ENCODE measurements around the gene CAPRIN1. TPM values are rescaled to one million over a fixed set of nuclear protein-coding genes. Genes with fewer than 3 reads are reported as not detected.

The CAPRIN1 gene
- total and polyA plus RNA-seq, 2 of the 8 experiments (the other 6 are each of a cell fraction or from before 2014, with no cell fraction given) = 221 to 317 TPM

DNA sequence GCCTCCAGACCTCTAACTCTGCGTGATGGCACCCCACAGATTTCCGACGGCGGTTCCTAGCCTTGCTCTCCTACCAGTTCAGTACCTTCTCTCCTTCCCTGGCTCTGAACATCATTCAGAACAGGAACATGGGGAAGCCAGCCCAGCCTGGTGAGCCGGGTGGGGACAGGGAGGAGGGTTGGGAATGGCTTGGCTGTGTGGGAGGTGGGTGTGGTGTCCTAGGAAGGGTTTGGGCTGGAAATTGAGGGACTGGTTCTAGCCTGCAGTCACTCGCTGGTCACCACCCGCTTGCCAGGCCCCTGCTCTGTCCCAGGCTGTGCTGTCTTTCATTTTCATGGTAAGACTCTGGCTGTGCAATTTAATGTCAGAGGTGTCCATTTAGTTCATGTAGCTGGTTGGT, 87.8 kb downstream of the CAPRIN1 start:
- FAIRE-seq = no peak
- POLR2A ChIA-PET (ENCODE audit: partially characterized antibody) = interaction anchor here (4.5 kb wide), 1 partner anchor 8 kb away, joined by 23 read pairs; no protein-coding TSS in a partner anchor
- TF ChIP-seq SRF (IDR thresholded peaks at IDR 0.05; ENCODE audit: low read depth, low read length) = no peak
- TF ChIP-seq EP300 (IDR thresholded peaks at IDR 0.05; ENCODE audit: borderline replicate concordance in 1 of 2, low read depth in 2 of 2, low read length in 2 of 2) = no peak
- TF ChIP-seq HDAC6 (IDR thresholded peaks at IDR 0.05; ENCODE audit: low read depth, low read length) = no peak
- no peak for TF ChIP-seq SAP30 (IDR thresholded peaks at IDR 0.05; ENCODE audit: insufficient read depth, insufficient replicate concordance, low read length)
- TF ChIP-seq TAF7 (optimal IDR thresholded peaks at IDR 0.05; ENCODE audit: borderline replicate concordance, low read depth, low read length) = no peak
- no peak for TF ChIP-seq PHF8 (conservative IDR thresholded peaks at IDR 0.05; ENCODE audit: low read depth, low read length)

More for the DNA sequence above, 87.8 kb downstream of the CAPRIN1 start:
- H2BK120ac ChIP-seq (replicated peaks; ENCODE audit: low read depth, low read length) = no peak overlapping the region
- no peaks in the 10 kb centered on the region for H3K79me1 ChIP-seq (ENCODE audit: low read depth, low read length)
- H4K5ac ChIP-seq (ENCODE audit: insufficient read length, low read depth, low read length) = no peak overlapping the region
- H3K9me3 ChIP-seq (ENCODE audit: insufficient read depth in 2 of 2, low read depth in 1 of 2, low read length in 1 of 2) = no peaks in the 10 kb centered on the region
- H3K23me2 ChIP-seq (ENCODE audit: low read depth, low read length) = no peaks in the 10 kb centered on the region; the same call in 1 of the 2 replicates
- H2BK15ac ChIP-seq (ENCODE audit: low read length) = no peak overlapping the region
- H4K91ac ChIP-seq (replicated peaks; ENCODE audit: insufficient read length, low read length) = no peak overlapping the region
- no peak overlapping the region for H2BK12ac ChIP-seq (ENCODE audit: low read depth, low read length)
- no peaks in the 10 kb centered on the region for H3K79me2 ChIP-seq (ENCODE audit: control insufficient read depth in 1 of 2, insufficient read depth in 2 of 2, low read length in 2 of 2)
- peaks cover 44 to 82% (median 67%) of the 10 kb centered on the region in 4 experiments for H3K36me3 ChIP-seq (ENCODE audit: control insufficient read depth in 2 of 4, insufficient read depth in 4 of 4, low read length in 3 of 4)
- no peak overlapping the region for H3K14ac ChIP-seq (ENCODE audit: insufficient read length)
- H2AK5ac ChIP-seq (ENCODE audit: low read depth, low read length) = no peak overlapping the region
- WGBS, 2 experiments (ENCODE audit: extremely low coverage in 1 of 2, insufficient coverage in 1 of 2, insufficient read length in 1 of 2, insufficient replicate concordance in 2 of 2, low coverage in 1 of 2, low lambda C conversion rate in 2 of 2, missing lambda C conversion rate in 1 of 2) = 90% methylated on average over 7 of the region's 7 CpGs; no CpG with 5 or more reads in 1 of the 2 experiments
- H4K8ac ChIP-seq (ENCODE audit: extremely low read depth, insufficient read depth, low read length) = no peak overlapping the region
- H3K23ac ChIP-seq (ENCODE audit: insufficient read length) = no peak overlapping the region
- no peak overlapping the region for H3K27ac ChIP-seq (ENCODE audit: low read depth, low read length)
- H3K4ac ChIP-seq (replicated peaks; ENCODE audit: insufficient read length, low read depth, low read length) = no peak overlapping the region
- H3K18ac ChIP-seq (ENCODE audit: extremely low read depth, low read length) = no peak overlapping the region
- peaks cover 2 to 4% of the 10 kb centered on the region in 2 experiments for H4K20me1 ChIP-seq (replicated peaks in 1 of 2; ENCODE audit: control insufficient read depth in 1 of 2, insufficient read depth in 2 of 2, low read length in 2 of 2)
- no peak overlapping the region for H2BK5ac ChIP-seq (ENCODE audit: low read depth, low read length)
- H3K4me3 ChIP-seq (ENCODE audit: extremely low read depth in 1 of 4, insufficient read depth in 2 of 4, low read depth in 3 of 4, low read length in 4 of 4) = no peak overlapping the region
- no peak overlapping the region for H3K4me2 ChIP-seq (ENCODE audit: insufficient read depth in 1 of 2, low read depth in 2 of 2, low read length in 2 of 2)
- DNase-seq (ENCODE audit: low read depth in 1 of 2, low spot score in 2 of 2) = no peak
- no peak overlapping the region for H2BK20ac ChIP-seq (ENCODE audit: low read length)
- H3K27me3 ChIP-seq (replicated peaks in 1 of 4; ENCODE audit: control insufficient read depth in 3 of 4, extremely low read depth in 1 of 4, insufficient read depth in 3 of 4, low read length in 3 of 4) = no peaks in the 10 kb centered on the region
- H3K56ac ChIP-seq (replicated peaks; ENCODE audit: insufficient read length, low read depth, low read length) = no peak overlapping the region
- CTCF ChIA-PET (ENCODE audit: partially characterized antibody) = interaction anchor here (1.6 kb wide), 1 partner anchor 10 kb away, joined by 8 read pairs; no protein-coding TSS in a partner anchor
- no peak overlapping the region for H3K9ac ChIP-seq (replicated peaks in 1 of 4; ENCODE audit: extremely low read depth in 1 of 4, low read depth in 3 of 4, low read length in 3 of 4)
- no peak overlapping the region for H2AFZ ChIP-seq (ENCODE audit: low read length)
- H3K4me1 ChIP-seq (replicated peaks in 1 of 4; ENCODE audit: control insufficient read depth in 3 of 4, insufficient read depth in 4 of 4, low read length in 3 of 4) = no peaks in the 10 kb centered on the region
